Measurements from ENCODE around the gene TGFB1.
"Not testable (repeated sequence)": the region's sequence is repeated elsewhere in the genome, so short reads cannot be mapped to it uniquely, and the experiment has no call there.

Gene TGFB1

GRCh38 chr19:41298348-41298964 is 55.3 kb downstream of the TGFB1 start:
- peak; percentile 16 for DNase-seq

GRCh38 chr19:41297628-41298347 is 55.9 kb downstream of the TGFB1 start:
- DNase-seq, result no peak

- DNase-seq, result no peak
Observed at GRCh38 chr19:41296433-41296871, 57.3 kb downstream of the TGFB1 start.

- DNase-seq, result no peak
Observed at GRCh38 chr19:41295499-41295898, 58.2 kb downstream of the TGFB1 start.

GRCh38 chr19:41294393-41294792 is 59.3 kb downstream of the TGFB1 start:
- no peak for DNase-seq

- DNase-seq, result not testable (repeated sequence)
Observed at GRCh38 chr19:41289814-41290213, 63.9 kb downstream of the TGFB1 start.

GRCh38 chr19:41288673-41289530 is 64.8 kb downstream of the TGFB1 start:
- no peak for DNase-seq
